HEK293T (cell line): ENCODE measurements around the gene WASF3.

Experiments used
- BHLHE40 ChIP-seq: fragments of 450-650 bp; IDR thresholded peaks from 2 replicates; pipeline ENCODE4 v1.6.1; 2016; ENCODE audit warnings: mild to moderate bottlenecking, moderate library complexity, borderline replicate concordance
- ELF4 ChIP-seq: fragments of 450-650 bp; IDR thresholded peaks from 2 replicates; pipeline ENCODE4 v1.6.1; 2017; ENCODE audit warnings: antibody characterized with exemption
- FOXA1 ChIP-seq: fragments of 450-650 bp; IDR thresholded peaks from 2 replicates; pipeline ENCODE4 v1.6.1; 2016; ENCODE audit warnings: mild to moderate bottlenecking
- FOXK2 ChIP-seq: fragments of 450-650 bp; IDR thresholded peaks from 2 replicates; pipeline ENCODE4 v1.6.1; 2016; ENCODE audit warnings: mild to moderate bottlenecking
- FOXM1 ChIP-seq: fragments of 450-650 bp; IDR thresholded peaks from 2 replicates; pipeline ENCODE4 v1.6.1; 2017; ENCODE audit warnings: mild to moderate bottlenecking, borderline replicate concordance
- LEF1 ChIP-seq: fragments of 450-650 bp; IDR thresholded peaks from 2 replicates; pipeline ENCODE4 v1.6.1; 2017; ENCODE audit warnings: mild to moderate bottlenecking, borderline replicate concordance
- ZNF384 ChIP-seq: fragments of 450-650 bp; IDR thresholded peaks from 2 replicates; pipeline ENCODE4 v1.6.1; 2016

DNA sequence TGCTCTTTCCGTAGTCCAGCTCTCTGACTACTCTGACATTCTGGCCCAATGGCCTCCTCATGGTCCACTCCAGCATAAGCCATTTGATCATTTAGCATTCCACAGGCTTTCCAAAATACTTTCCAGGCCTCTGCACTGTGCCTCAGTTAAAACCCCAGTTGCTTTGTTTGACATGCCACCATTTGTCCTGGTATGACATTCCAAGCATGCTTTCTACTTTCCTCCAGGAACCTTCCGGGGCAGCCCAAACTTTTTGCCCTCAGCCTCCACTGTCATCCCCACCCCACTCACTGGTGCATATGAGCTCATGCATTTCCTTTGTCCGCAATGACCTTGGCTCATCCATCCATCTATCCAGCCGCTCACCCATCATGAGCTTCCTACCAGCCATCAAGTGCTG lies 41.8 kb upstream of the WASF3 start:
- TF ChIP-seq FOXA1 (no peak), ZNF384 (no peak), BHLHE40 (no peak), ELF4 (no peak), LEF1 (no peak), FOXM1 (no peak), FOXK2 (no peak)
